GM06990 (cell line): ENCODE data around the gene GANC.

Experiments used
- DNase-seq: peaks from one replicate; pipeline ENCODE4 v3.0.0-alpha.2; 2011; ENCODE audit not compliant: insufficient read length; ENCODE audit errors: extremely low read depth
- H3K27me3 ChIP-seq: replicated peaks from 2 replicates; pipeline ENCODE4 v1.6.0; 2011; ENCODE audit warnings: low read length; ENCODE audit not compliant: control insufficient read depth, insufficient read depth
- H3K36me3 ChIP-seq: 2 replicates; pipeline ENCODE4 v1.5.1; 2011; ENCODE audit warnings: low read length; ENCODE audit not compliant: control insufficient read depth, insufficient read depth
- H3K4me3 ChIP-seq: replicated peaks from 2 replicates; pipeline ENCODE4 v1.5.1; 2011; ENCODE audit warnings: low read depth, mild to moderate bottlenecking, control low read depth, low read length
- CTCF ChIP-seq: IDR thresholded peaks from 2 replicates; pipeline ENCODE4 v1.5.1; 2011; ENCODE audit warnings: low read length, control low read depth, mild to moderate bottlenecking, inconsistent platforms; ENCODE audit not compliant: insufficient read depth, poor library complexity, severe bottlenecking

The GANC gene

GRCh38 chr15:42373936-42374335 lies 100.9 kb downstream of the GANC start:
- no peak for TF ChIP-seq CTCF
- no peaks in the 10 kb centered on the region for H3K36me3 ChIP-seq
- no peak for DNase-seq

DNA sequence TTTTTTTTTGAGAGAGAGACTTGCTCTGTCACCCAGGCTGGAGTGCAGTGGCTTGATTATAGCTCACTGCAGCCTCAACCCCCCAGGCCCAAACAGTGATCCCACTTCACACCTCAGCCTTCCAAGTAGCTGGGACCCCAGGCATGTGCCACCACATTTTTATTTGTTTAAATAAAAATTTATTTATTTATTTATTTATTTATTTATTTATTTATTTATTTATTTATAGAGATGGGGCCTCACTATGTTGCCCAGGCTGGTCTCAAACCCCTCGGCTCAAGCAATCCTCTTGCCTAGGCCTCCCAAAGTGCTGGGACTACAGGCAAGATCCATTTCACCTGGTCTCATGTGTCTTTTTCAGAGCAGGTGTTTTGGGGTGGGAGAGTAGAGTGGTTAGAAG lies 101.8 kb downstream of the GANC start:
- TF ChIP-seq CTCF: no peak
- H3K27me3 ChIP-seq: no peaks in the 10 kb centered on the region

More at GRCh38 chr15:42373936-42374335, 100.9 kb downstream of the GANC start:
- Histone ChIP-seq H3K4me3 (no peak overlapping the region), H3K27me3 (no peaks in the 10 kb centered on the region)

DNA sequence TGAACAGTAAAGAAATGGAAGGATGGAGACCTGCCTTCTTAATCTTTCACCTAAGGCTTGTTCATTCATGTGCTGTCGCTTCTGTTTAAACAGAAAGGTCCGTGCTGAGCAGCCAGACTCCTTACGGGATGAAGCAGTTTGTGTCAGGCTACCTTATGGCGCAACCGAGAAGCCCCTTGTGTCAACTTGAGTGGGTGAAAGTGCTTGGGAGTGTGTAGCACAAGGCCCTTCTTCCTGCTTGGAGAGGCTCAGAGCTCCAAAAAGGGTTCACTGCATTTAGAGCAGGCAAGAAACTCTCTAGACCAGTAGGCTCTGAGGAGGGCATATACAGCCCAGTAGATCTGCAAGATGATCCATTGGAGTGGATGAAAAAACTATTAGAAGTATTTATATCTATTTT lies 102.3 kb downstream of the GANC start:
- no peaks in the 10 kb centered on the region for H3K27me3 ChIP-seq
- no peak overlapping the region for H3K4me3 ChIP-seq
- H3K36me3 ChIP-seq: no peaks in the 10 kb centered on the region
- TF ChIP-seq CTCF: no peak
- no peak for DNase-seq

More for the DNA sequence above, 101.8 kb downstream of the GANC start:
- Histone ChIP-seq H3K4me3 (no peak overlapping the region), H3K36me3 (no peaks in the 10 kb centered on the region)
- DNase-seq: no peak

- Histone ChIP-seq H3K36me3 (no peaks in the 10 kb centered on the region), H3K4me3 (no peak overlapping the region), H3K27me3 (no peaks in the 10 kb centered on the region)
- no peak for DNase-seq
- TF ChIP-seq CTCF: no peak
These were observed 102.9 kb downstream of the GANC start for GRCh38 chr15:42375941-42376340.

- Histone ChIP-seq H3K4me3 (no peak overlapping the region), H3K27me3 (no peaks in the 10 kb centered on the region), H3K36me3 (no peaks in the 10 kb centered on the region)
- no peak for DNase-seq
- no peak for TF ChIP-seq CTCF
These were observed 105.0 kb downstream of the GANC start for GRCh38 chr15:42378011-42378410.

GRCh38 chr15:42384597-42384996 lies 111.6 kb downstream of the GANC start:
- Histone ChIP-seq H3K4me3 (no peak overlapping the region), H3K36me3 (no peaks in the 10 kb centered on the region; the same call in none of the 2 replicates), H3K27me3 (no peaks in the 10 kb centered on the region)
- no peak for TF ChIP-seq CTCF
- no peak for DNase-seq
